NCI-H187 (cell line): ENCODE results near the gene DOK7.
A peak's percentile ranks its signal among the peaks of the same experiment; 100 is the strongest.

Source experiments
- DNase-seq, 2 experiments: peaks; one replicate each; lab custom pipeline; 2025; lab: John Stamatoyannopoulos, UW

Gene DOK7

GRCh38 chr4:3489451-3489962 is 26.4 kb downstream of the DOK7 start:
- no peak for DNase-seq

DNA sequence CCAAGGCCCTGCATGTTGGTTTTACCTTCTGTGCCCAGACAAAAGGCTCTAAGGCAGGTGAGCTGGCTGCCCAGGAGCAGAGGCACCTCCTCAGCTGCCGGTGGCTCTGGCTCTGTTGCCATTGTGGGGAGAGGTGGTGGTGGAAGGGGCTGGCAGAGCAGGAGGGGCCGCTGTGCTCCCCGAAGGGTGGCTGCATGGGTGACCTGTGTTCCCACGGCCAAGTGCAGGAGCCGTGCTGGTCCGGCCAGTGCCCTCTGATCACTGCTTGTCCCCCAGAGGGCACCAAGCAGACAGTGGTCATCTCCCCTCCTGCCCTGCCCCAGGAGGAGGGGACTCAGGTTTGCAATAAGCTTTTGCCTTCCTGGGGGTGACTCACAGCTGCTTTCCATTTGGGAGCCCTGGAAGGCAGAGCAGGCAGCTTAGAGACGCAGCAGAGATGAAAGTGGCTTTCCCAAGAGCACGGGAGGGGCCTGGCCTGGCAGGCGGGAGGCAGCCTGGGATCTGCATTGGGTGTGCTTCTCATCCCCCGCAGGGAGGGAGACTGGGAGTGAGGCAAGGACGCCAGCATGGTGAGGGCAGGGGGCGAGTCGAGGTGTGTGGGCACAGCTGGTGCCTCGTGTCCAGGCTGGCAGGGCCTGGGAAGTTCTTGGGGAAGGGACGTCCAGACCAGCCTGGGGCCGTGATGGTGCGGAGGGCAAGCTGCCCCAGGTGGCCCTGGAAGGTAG is 28.7 kb downstream of the DOK7 start:
- no peak for DNase-seq

DNA sequence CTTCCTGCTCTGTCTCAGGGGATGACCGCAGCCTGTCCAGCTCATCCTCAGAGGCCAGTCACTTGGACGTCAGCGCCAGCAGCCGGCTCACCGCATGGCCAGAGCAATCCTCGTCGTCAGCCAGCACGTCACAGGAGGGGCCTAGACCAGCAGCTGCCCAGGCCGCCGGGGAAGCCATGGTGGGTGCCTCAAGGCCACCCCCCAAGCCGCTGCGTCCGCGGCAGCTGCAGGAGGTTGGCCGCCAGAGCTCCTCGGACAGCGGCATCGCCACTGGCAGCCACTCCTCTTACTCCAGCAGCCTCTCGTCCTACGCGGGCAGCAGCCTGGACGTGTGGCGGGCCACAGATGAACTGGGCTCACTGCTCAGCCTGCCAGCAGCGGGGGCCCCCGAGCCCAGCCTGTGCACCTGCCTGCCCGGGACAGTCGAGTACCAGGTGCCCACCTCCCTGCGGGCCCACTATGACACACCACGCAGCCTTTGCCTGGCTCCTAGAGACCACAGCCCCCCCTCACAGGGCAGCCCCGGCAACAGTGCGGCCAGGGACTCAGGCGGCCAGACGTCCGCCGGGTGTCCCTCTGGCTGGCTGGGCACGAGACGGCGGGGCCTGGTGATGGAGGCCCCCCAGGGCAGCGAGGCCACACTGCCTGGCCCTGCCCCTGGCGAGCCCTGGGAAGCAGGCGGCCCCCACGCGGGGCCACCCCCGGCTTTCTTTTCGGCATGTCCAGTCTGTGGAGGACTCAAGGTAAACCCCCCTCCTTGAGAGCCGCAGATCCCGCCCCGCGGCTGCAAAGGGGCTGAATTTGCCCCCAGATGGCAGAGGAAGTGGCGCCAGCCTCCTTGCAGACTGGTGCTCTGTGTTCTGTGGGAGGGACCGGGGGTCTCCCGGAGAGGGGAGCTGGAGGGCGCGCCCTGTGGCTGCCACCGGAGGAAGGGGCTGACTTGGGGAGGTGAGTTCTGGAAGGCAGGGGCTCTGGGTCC is 29.9 kb downstream of the DOK7 start:
- no peak for DNase-seq

DNA sequence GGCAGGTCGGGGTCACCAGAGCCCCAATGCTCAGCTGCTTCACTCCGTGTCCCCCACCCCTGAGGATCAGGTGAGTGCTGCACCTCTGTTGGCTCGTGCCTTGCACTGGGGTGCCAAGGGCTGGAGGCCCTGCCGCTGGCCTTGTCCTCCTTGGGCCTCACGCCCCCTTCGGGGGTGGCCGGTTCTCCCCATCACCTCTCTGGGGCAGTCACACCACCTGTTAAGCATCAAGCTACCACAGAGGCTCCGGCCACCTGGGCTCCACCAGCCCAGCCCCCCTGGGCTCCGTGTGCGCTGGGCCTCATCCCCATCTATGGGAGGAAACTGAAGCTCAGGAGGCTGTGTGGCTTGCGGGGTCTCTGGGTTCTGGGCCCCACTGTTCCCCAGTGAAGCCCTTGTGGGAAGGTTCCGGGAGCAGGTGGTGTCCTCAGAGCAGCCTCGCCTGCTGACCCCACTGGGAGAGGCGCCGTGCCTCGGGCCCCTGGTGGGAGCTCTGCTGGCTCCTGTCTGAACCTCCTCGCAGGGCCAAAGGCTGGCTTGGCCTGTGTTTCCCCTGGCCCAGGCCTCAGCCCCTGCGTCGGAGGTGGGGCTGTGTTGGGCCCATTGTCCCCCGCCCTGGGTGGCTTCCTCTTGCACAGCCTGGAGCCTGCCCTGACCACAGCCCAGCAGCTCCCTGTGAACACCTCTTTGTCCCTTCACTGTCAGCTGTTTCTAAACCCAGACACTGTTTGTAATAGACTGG is 30.8 kb downstream of the DOK7 start:
- DNase-seq, result no peak

DNA sequence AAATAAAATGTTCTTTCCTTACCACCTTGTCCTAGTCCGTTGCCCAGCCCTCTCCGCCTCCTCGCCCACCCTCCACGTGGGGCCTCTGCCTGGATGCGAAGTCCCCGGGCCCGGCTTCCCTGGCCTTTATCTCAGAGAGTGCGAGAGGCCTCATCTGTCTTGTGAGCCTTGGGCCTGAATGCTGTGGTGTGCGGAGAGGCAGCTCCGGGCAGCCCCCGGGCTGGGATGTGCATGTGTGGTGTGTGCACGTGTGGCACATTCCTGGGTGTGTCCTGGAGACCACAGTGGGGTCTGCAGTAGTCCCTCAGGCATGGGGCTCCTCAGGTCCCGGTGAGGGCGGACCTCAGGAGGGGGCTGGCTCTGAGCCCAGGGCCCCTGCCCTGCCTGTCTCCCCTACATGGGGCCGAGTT is 31.4 kb downstream of the DOK7 start:
- no peak for DNase-seq

- DNase-seq, result no peak
Measured at GRCh38 chr4:3495204-3495975, 32.3 kb downstream of the DOK7 start.

DNA sequence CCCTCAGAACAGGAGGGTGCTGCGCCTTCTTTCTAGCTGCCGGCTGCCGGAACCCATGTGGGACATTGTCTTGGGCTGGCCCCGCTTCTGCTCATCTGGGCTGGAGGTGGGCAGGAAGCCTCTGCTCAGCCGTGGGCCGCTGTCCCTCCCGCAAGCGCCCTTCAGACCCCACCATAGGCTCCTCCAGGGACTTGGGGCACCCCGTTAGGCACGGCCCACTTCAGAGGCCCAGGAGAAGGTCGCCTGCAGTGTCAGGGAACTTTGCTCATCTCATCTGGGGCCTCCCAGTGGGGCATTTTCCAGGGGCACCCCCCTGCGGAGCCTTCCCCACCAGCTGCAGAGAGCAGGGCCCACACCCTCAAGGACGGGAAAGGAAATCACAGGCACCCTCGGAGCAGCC is 32.9 kb downstream of the DOK7 start:
- no peak for DNase-seq

- DNase-seq, result no peak
Measured at GRCh38 chr4:3497095-3497494, 34.0 kb downstream of the DOK7 start.

- DNase-seq, result no peak
Measured at GRCh38 chr4:3497523-3498389, 34.6 kb downstream of the DOK7 start.

DNA sequence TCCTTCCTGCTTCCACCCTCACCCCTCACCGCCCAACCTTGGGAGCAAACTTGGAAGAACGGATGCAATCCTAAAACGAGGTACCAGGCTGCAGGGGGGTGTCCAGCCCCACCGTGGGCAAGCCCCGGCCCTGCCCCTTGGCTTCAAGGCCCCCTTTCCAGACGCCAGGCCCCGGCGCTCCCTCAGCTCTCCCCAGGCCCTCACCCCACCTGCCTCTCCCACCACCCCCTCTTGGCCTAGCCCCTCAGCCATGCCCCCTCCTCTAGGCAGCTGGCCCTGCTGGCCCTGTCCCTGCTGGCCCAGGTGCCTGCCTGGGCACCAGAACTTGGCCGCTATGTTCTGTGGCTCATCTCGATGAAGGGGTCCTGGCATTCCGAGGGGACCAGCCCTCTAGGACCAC is 35.3 kb downstream of the DOK7 start:
- DNase-seq, result no peak

DNA sequence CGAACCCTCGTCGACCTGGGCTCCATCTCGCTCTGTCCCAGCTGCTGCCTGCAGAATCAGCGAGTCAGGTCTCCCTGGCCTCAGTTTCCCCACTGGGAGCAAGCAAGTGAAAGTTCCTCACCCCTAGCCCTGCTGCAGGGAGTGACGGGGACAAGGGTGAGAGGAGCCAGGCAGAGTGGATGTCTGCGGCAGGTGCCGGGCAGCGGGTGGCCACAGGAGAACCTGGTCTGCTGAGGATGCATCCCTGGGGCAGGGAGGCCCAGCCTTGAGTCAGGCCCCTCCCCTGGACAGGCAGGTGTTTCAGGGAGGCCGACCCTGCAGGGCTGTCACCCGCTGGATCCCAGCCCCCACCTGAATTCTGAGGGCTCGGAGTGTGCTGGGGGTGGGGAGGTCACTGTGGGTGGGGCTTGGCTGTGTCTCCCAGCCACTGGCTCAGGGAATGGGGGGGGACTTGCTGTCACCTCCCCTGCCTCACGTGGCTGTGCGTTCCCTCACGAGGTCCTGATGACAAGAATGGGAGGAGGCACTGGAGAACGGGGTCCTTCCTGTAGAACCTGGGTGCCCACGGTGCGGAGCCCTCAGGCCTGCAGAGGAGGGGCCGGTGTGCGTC is 35.9 kb downstream of the DOK7 start:
- DNase-seq, result peak; percentile 20 to 66

DNA sequence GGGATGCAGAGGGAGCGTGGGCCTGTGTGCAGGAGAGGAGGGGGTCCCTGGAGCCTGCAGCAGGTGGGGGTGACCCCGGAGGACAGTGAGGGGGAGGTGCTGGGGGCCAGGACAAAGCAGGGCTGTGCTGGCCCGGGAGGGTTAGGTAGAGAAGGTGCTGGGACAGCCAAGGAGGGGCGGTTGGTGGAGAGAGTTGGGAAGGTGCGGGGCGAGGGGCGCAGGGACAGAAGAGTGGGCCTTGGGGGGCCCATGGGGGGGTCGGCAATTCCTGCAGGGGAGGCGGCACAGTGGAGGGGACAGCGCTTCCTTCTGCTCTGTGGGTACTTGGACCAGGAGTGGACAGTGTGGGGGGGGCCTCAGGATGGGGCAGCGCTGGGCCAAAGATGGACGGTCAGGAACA is 36.6 kb downstream of the DOK7 start:
- DNase-seq, result no peak

DNA sequence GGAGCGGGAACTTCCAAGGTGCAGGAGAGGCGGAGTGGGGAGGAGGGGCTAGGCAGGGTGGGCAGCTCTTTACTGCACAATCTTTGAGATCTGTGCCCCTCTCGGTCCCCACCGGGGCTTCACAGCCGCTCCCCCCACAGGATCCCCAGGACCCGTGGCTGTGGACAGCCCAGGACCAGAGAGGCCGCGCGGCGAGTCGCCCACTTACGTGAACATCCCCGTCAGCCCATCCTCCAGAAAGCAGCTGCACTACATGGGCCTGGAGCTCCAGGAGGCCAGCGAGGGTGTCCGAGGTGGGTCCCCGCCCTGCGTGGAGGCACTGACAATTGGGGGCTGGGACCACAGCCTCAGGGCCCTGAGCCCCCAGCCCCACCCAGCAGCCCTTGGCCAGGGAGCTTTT is 37.0 kb downstream of the DOK7 start:
- no peak for DNase-seq

- DNase-seq, result no peak
Measured at GRCh38 chr4:3500634-3501101, 37.6 kb downstream of the DOK7 start.

GRCh38 chr4:3501126-3501824 is 38.2 kb downstream of the DOK7 start:
- no peak for DNase-seq

DNA sequence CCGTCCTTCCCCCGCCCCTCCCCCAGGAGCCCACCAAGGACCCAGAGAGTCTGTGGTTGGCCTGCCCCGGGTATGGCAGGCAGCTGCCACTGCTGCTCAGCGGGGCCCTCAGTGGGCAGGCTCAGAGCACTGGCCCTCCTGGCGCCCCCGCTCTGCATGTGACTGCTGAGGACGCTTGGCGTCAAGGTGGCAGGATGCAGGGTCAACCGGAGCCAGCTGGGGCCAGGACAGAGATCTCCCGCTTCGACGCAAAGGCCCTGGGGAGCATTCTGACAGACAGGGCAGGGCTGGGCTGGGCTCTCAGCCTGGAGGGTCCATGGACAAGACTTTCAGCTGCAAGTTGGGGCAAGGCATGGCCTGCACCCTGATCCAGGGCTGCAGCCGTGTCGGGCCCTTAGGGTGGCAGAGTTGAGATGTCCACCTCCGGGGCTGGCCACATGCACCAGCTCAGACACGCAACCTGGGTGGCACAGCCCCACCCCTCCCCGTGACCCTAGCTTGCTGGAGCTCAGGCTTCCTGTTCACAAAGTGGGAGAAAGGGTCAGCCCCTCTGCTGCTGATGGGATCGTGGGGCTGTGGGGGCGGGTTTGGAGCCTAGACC is 38.8 kb downstream of the DOK7 start:
- no peak for DNase-seq

DNA sequence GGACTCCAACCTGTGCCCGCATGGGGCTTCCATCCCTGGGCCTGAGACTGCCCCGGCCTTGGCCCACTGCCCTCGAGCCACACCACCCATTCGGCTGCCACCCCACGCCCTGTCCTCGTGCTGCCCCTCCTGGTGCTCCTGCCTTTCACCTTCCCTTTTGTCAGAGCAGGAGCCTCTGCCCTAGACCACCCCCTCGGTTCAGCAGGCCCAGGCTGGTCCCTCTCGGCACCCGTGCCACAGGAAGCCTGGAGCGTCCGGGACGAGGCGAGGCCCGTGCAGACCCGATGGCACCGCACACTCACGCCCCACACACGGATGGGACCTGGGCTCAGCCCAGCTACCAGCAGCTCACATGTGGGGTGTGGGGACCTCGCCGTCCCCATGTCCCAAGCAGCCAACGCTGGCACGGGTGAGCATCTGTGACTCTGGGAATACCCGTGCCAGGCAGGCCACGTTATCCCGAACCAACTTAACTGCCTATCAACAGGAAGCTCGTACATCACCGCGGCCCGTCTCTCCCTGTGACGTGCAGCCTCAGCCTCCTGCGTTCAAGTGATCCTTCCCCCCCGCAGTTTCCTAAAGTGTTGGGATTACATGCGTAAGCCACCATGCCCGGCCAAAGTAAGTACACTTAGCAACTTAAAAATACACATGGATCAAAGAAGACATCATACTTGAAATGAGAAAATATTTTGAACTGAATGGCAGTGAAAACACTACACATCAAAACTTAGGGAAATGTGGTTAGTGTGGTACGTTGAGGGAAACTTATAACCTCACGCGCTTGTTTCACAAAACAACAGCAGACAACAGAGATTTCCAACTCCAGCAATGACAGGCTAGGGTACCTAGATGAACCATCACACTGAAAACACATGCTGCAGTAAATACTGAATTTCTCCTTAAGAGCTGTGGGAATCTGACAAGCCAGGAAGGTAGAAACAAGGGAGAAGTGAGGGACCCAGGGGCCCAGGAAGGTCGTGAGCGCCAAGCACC is 40.1 kb downstream of the DOK7 start:
- no peak for DNase-seq

DNA sequence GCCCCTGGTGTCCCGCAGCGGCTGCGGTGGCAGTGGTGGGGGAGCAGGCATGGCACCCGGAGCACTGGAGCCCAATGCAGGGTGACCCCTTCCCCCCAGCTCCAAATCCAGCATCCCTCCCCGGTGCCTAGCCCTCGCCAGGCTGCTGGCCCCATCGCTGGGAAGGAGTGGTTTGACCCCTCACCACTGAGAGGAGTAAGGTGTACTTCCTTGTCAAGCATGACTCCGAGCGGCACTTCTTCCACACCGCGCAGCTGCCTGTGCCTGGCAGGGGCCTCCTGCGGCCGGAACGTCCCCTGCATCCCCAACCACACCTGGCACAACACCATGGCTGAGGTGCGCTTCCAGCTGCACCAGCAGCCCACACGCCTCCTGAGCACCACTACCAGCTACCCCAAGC is 42.1 kb downstream of the DOK7 start:
- DNase-seq, result no peak
